ENCODE measurements around the gene DCAF15.

DNA sequence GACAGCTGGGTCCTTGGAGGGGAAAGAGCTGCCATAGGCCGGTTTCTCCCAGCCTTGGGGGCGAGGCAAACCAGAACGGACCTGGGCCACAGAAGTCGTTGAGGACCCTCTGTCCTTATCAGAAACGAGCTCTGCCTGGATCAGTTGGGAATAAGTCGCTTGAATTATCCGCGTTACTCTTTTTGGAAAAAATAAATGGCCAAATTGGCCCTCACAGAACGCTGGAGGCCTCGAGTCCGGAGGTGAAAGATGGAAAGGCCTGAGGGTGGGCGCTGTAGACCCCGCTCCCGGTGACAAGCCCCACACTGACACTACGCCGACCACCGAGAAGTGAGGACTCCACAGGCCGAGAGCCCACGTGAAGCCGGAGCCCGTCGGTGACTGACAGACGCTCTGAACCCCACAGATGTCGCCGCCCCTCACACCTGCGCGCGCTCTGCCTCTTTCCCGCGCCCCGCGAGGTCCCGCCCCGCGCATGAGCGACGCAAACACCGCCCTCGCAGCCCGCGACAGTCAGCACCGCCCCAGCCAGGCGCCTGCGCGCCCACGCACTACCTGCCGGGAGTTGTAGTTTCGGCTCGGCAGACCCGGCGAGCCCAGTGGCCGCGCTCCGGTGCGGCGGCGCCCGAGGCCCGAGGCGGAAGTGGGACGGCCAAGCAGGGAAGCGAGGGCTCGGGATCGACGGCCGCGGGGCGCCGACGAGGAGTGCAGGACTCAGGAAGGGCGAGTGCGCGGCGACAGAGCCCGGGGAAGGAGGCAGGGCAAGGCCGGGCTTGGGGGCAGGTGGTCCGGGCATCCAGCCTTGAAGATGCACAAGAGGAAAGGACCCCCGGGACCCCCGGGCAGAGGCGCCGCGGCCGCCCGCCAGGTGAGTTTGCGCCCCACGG is 46.4 kb upstream of the DCAF15 start, which contains the start of the genes BRME1 and CC2D1A:
- no peak for TF ChIP-seq EZH2phosphoT487 (IDR thresholded peaks at IDR 0.05; ENCODE audit: insufficient read depth, low read depth)
- TF ChIP-seq EZH2 (IDR thresholded peaks at IDR 0.05; ENCODE audit: insufficient read depth, poor library complexity, severe bottlenecking), result no peak

Data from GM23248 (cell line).